HG02970 (cell line): ENCODE data around the gene HOXB4.

ENCODE experiments used
- ATAC-seq: cut with Tn5 transposase; IDR thresholded peaks from one replicate; pipeline ENCODE4 v1.9.1; 2021; ENCODE audit warnings: mild to moderate bottlenecking, moderate library complexity, moderate number of reproducible peaks; ENCODE audit not compliant: unreplicated experiment, low FRiP score

The HOXB4 gene

DNA sequence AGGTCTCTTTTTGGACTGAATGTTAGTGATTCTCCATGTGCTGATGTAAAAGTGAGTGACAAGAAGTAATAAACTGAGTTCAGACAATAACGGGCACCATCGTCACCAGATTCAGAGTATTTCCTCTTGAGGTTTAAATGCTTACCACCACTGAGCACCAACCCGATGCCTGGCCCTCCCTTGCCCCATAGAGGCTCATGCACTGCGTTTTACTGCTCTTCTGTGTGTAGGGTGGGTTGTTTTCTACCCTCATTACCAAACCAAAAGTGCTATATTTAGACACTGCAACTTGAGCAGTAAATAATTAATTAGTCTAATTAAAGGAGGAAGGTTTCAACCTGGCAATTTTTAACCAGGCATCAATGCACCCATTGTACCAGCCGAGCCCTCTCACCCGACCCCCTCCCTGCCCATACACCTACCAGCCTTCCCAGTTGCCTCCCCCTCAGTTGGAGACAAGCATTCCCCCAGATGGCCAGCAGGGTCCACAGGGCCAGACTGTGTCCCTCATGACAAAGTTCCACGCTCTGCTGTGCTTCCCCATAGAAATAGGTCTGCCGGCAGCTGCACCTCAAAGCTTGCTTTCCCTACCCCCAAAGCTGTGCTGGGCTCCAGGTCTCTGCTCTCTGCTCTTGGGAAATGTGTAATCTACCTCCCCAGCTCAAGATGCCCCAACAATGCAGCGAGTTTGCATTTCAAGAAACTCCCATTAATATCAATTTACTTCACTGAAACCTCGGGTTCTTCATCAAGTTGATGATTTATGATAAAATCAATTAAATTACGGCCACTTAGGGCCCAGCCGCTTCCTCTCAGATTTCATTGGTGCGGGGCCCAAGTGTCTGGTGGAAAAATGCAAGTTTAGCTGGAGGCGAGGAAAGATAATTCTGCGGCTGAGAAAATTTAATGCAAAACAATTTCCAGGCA lies 16.0 kb downstream of the HOXB4 start:
- ATAC-seq = no peak

DNA sequence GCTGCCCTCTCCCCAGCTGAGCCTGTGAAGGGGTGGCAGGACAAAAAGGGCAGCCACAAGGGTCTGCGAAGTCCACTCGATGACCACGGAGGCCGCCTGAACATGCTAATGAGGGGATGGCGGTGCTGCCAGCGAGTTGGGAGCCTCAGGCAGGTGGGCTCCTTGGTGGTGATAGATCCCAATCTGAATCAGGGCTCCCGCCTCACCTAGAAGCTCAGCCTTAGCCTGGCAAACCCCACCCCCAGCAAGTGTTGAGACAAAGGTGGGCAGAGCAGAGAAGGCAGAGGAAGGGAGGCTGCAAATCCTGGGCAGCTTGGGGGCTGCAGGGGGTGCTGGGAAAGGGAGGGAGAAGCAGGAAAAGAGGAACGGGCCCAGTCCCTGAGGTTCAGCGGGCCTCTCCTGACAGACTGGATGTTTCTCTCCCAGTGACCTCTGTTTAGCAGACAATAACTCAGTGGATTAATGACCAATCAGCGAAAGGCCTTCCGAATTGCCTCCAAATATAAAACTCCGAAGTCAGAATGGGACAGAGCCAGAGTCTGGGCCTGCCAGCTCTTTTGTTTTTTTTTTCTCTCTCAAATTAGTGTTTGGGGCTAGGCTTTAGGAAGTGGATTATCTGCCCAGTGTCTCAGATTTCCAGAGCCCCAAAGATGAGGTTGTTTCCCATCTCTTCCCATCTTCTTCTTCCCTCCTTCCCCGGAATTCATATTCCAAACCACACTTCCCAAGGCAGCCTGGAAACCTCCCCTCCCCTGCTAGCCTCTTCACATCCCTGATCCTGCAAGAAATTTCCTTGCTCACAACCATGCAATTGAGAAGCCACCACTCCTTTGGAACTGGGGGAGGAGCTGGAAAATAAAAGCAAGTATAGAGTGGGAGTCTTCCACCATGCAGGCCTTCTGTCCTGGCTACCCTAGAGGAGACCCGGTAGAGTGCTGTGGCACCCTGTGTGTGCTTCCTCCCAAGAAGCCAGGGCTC lies 18.0 kb downstream of the HOXB4 start:
- no peak for ATAC-seq

DNA sequence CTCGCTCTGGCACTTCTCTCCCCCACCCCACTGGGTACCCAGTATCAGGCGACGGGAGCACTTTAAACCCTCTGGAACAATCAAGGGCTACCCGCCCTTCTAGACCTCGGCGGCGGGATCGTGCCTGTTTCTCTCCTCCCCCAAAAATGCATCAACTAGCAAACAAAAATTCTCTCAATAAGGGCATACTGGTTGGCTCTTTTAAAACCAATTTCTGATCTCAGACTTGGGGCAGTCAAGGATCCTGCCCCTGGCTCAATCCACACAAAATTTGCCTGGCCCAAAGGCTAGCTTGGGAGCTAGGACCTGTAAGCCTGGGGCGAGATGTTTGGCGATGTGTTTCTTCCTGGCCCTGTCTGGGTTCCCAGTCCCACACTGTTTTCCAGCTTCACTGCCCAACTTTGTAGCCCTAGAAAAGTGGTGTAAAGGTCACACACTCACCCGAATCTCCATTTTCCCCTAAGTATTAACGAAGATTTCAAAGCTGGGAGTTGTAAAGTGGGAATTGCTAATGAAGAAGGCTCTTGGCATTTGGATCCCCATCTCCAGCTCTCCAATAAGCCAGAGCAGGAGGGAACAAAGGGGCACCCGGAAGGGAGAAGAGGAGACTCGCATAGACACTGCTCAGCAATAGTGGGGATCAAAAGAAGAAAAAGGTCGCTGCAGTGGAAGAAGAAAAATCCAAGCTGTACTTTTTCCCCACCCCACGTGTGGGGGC lies 18.9 kb downstream of the HOXB4 start:
- no peak for ATAC-seq

DNA sequence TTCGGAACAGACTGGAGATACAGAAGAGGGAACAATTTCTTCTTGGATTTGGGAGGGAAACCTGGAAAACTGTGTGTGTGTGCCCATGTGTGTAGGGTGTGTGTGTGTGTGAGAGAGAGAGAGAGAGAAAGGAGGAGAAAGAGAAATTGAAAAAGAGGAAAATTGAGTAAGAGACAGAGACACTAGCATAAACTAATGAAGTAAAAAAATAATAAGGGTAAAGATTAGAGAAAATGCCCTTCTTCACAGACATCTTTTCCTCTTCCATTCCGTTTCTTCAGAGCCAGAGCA lies 19.4 kb downstream of the HOXB4 start:
- no peak for ATAC-seq

DNA sequence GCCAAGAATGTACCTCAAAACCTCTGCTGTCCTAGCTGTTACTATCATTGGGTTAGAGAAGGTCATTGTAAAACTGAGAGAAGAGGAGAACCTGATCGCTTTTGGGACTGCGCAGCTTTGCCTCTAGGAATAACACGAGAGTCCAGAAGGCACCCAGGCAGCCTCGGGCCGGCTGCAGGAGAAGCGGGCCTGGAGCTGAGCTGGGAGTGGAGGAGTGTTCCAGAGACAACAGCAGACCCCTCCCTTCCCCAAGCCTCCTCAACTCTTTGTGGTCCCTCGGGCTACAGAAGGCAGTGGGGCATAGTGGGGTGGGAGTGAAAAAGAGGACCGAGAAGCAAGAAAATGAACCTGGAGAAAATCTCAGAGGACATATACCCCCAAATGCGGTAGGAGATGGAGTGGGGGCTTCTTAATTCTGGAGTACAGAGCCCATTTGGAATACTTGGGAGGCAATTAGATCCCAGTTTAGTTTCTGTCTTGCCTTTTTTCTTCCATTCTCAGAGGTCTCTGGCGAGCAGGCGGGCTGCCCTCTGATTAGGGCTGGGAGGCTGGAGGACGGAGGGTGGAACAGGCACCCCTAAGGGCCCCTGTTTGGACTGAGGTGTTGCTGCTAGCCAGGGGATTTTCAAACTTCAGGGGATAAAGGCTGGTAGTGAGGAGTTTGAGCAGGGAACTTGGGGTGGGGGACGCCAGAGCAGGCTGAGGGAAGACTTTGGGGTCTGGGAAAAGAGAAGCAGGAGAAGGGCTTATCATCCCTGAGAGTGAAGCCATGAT lies 19.9 kb downstream of the HOXB4 start:
- ATAC-seq = no peak

DNA sequence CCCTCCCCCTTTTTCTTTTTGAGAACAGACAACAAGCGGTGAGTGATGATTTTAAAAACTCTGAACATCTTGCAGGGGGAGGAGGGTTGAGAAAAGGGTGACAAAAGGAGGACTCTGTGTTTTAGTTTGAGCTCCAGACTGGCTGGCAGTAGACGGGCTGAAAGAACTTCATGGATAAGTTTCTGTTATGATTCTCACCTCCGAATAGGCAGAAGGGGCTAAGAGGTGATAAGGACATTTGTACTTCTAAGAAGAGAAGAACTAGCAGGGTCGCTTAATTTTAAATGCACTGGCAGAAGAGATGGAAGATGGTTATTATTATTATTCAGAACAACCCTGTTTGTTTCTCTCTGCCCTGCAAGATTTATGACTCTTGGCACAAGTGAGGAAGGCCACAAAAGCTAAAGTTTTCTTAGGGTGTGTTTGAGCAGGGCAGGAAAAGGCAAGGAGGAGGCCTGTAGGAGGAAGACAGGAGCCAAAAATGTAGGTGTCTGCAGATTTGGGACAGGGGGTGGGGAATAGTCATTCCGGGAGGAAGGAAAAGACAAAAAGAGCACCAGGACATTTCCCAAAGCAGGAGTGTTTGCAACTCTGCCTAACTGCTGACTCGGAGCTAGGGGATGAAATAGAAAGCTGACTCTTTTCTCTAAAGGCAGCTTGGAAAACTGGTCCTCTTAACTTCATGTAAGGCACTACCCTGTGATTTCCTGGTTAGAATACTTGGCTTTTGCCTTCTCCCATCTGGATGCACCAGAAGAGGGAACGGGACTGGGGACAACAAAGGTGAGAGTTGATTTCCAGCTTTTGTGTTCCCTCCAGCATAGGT lies 21.4 kb downstream of the HOXB4 start:
- ATAC-seq = no peak

DNA sequence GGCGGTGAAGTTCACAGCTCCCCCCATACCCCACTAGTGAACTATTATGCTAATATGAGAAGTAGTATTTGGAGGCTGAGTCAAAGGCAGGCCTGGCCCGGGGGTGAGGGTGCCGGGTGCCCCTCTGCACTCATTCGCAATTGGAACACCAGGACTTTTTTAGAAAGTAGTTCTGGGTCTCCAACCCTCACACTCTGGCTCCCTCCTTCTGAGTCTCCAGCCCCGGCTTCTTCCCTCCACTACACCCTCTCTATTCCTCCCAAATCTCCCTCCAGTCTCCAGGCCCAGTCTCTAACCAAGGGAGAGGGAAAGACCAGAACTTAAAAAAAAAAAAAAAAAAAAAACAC lies 21.9 kb downstream of the HOXB4 start:
- ATAC-seq = no peak

DNA sequence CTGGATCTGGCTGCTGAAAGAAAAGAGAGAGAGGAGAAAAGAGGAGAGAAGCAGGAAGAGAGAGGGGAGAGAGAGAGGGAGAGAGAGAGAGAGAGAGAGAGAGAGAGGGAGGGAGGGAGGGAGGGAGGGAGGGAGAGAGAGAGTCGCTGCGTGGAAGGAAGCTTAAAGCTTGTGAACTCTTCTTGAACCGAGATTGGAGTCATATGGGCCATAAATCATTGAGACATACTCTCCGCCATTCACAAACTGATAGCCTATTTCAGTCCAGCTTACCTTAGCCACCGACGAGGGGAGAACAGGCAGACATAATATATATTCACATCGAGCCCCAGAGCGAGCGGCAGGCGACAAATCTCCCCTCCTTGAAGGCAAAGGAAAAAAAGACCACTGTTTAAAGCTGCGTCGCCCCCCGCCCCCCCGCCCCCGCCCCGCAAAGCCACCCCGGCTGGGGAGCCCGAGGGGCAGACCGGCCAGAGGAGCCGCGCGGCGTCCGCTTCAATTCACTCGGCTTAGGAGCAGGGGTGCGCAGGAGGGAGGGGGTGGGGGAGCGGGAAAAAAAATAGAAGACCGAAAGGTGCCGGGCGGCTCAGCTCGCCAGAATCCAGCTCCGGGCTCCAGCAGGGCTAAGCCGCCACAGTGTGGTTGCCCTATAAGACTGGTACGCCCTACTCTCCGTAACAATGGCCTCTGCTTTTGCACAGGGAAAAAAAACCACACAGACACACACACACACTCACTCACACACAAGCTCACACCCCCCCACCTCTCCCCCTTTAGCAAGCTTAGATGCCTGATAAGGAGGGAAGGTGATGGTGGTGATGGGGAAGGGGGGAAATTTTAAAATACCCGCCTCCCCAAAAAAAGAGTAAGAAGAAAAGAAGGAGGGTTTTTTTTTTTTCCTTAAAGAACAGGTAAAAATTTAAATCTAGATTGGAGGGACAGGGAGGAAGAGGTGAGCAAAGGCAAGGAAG lies 22.6 kb downstream of the HOXB4 start:
- no peak for ATAC-seq

DNA sequence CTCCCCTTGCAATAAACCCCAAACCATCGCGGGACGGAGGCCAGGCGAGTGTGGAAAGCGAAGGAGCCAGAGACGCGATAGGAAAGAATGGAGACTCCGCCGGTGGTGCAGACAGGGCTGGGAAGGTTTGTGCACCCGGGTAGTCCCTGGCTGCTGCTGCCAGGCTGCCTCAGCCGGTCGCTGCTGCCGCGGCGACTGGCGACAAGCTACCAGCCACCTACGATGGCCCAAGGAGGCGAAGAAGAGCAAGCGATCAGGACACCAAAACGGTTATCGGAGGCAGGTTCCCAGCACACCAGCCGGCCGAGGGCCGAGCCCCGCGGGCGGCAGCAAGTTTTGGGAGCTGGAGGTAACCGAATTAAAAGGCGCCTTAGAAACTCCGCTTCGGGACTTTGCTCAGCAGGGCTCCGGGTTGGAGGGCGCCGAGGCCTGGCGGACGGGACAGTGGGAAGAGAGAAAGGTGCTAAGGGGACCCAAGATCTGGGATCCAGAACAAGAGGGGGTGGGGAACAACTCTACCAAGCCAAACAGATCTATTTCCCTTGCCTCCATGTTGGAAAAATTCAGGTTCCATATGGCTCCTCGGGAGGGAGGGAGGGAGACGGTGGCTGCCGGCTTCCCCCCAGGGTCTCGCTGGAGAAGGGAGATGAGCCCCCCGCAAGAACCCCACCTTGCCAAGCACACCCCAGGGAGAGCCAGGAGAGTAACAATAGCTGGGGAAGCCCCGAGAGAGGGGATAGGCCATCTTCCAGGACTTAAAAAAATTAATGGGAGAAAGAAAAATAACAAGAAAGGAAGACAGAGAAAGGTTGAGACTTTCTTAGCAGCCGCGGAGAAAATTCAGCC lies 23.5 kb downstream of the HOXB4 start:
- no peak for ATAC-seq

DNA sequence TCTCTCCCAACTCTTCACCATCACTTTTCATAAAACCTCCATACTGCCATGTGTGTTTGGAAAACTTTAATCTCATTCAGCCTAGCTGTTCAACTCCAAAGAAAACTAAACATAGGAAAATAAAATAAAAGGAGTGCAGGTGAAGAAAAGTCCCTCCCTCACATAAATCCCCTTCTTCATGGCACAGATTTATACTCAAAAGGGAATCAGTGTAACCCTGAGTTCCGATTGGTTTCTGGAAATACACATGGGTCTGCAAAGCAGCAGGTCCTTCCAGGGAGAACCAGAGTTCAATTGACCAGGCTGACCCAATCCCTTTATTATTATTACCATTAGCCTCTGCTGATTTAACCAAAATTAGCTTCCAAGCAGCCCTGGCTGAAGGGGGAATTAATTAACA lies 24.3 kb downstream of the HOXB4 start:
- ATAC-seq = no peak

DNA sequence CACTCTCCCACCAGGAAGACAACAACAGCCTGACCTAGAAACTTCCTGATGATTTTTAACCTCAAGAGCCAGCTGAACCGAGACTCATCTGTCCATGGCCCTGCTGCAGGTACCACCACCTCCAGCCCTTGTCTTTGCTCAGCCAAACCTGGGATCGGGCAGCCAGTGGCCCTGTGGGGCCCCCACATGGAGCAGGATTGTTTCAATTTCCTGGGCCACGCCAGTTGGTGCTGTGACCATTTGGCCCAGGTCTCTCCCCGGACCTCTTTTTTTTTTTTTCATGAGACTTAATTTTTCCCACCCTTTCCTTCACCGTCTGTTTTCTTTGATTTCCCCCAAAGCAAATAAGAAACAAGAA lies 25.0 kb downstream of the HOXB4 start:
- no peak for ATAC-seq

DNA sequence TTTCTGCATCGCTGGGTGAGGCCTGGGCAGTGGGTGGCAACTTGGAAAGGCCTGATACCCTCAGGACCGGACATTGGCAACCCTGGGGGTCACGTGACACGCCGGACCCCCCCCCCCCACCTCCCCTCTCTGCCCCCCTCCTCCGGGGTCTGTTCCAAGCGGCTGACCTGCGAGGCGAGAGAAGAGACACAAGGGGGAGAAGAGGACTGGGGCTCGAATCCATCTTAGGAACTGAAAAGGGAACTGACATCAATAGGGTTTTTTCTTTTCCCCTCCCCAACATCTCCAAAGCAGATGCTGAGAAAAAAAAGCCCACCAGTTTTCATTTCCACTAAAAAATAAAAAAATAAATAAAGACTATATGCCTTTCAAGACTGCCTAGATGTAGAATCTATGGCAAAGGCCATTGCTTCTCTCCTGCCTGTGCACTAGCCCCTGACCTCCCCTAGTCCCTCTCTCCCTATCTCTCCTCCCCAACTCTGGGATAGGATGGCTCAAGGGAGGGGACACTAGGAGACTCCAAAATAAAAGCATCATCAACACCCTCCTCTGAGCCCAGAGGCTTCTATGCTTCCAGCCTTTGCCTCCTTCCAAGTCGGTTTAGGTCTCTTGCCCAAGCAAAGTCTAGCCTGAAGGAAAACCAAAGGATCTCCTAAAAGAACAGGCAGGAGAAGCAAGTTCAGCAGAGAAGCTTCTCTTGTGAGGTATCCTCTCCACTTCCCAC lies 25.5 kb downstream of the HOXB4 start:
- ATAC-seq = no peak

DNA sequence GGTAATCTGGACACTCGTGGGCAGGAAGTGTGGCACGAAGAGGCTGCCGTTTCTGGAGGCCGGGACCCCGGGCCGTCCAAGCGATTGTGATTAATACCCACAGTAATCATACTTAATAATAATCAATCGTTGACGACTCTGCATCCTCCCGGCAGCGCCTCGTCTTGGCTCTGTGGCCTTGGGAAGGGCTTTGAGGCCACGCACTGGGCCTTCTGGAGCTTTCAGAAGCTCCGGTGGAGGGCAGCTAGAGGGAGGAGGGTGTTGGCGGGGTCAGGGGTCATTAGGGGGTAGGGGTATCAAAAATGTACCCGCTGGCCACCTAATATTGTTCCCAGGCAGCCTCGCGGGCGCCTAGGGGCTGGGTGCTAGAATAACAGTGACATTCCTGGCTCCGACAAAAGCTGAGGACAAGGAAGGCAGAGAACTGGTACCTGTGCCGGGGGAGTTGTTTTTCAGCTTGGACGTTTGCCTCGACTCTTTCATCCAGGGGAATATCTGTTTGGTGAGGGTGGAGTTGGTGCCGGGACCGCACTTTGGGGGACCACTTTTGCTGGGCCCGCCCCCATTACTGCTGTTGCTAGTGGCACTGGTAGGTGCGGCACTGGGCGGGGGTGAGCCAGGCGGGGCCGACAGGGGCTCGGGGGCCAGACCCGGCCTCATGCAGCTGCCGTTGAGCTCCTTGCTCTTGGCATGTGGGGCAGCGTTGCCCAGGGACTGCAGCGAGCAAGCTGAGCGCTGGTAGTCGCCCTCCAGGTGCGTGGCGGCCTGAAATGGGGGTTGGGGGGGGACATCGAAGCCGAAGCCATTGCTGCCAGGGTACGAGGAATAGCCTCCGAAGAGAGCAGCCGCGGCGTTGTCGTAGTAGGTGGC lies 26.3 kb downstream of the HOXB4 start:
- ATAC-seq = no peak

DNA sequence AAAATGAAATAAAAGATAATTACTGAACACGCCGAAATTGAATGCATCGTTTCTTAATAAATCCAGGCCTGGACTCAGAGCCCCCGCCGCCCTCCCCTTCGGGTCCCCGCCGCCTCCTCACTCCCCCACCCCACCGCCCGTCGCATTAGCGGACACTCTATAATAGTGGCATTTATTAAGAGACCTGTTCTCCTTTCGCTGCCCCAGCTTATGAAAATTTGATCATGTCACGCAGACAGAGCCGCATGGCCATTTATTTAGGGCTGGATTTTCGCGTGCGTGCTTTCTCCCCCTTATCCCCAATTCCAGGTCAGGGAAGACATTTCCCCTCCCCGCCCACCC lies 27.0 kb downstream of the HOXB4 start:
- no peak for ATAC-seq

DNA sequence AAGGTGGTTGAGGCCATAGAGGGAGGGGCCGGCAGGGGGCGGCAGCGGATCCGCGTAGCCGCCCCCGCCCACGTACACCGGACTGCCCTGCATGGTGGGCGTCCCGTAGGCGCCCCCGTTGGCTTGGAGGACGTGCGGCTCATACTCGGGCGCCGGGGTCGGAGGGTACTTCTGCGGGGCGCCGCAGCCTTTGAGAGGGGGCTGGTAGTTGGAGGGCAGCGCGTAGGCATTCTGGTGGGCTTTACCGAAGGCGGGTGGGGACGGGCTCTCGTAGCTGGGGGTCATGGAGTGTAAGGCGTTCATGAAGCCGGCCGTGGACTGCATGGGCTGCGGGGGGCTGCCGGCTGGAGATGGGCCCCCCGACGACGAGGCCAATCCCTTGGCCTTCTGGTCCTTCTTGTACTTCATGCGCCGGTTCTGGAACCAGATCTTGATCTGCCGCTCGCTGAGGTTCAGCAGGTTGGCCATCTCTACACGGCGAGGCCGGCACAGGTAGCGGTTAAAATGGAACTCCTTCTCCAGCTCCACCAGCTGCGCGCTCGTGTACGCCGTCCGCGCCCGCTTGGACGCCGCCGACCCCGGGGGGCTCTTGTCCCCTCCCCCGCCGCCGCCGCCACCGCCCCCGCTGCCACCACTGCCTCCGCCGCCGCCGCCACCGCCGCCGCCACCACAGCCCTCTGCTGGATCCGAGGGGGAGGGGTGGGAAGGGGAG lies 27.5 kb downstream of the HOXB4 start:
- ATAC-seq = no peak
